Endodermal cell (in vitro differentiated cells): ENCODE results near the gene GSAP. TPM values are rescaled to one million over a fixed set of nuclear protein-coding genes. Genes with fewer than 3 reads are reported as not detected.

ENCODE experiments used
- DNase-seq: peaks from one replicate; pipeline ENCODE4 v3.0.0-alpha.2; 2017
- H3K27ac ChIP-seq: 2 replicates; pipeline ENCODE4 v1.5.1; 2013; ENCODE audit warnings: mild to moderate bottlenecking, low read depth, low read length, moderate library complexity
- H3K27me3 ChIP-seq: 2 replicates; pipeline ENCODE4 v1.6.1; 2013; ENCODE audit warnings: mild to moderate bottlenecking, low read length, moderate library complexity; ENCODE audit not compliant: insufficient read depth, control insufficient read depth, poor library complexity, severe bottlenecking
- H3K36me3 ChIP-seq: 2 replicates; pipeline ENCODE4 v1.7.0; 2013; ENCODE audit warnings: mild to moderate bottlenecking, low read length, moderate library complexity; ENCODE audit not compliant: control insufficient read depth, insufficient read depth
- H3K4me1 ChIP-seq: one replicate; pipeline ENCODE4 v1.7.0; 2013; ENCODE audit warnings: low read length; ENCODE audit not compliant: control insufficient read depth, insufficient read depth
- H3K4me3 ChIP-seq: 2 replicates; pipeline ENCODE4 v1.5.1; 2013; ENCODE audit warnings: mild to moderate bottlenecking, low read length, moderate library complexity
- H3K9ac ChIP-seq: 2 replicates; pipeline ENCODE4 v1.6.1; 2013; ENCODE audit warnings: mild to moderate bottlenecking, low read length, moderate library complexity; ENCODE audit not compliant: poor library complexity, severe bottlenecking; ENCODE audit errors: extremely low read depth
- H3K9me3 ChIP-seq: 2 replicates; pipeline ENCODE4 v1.6.1; 2013; ENCODE audit warnings: mild to moderate bottlenecking, low read length, moderate library complexity; ENCODE audit not compliant: control insufficient read depth
- H3K27ac Mint-ChIP-seq: 2 replicates; pipeline ENCODE4 v1.8.0; 2020; ENCODE audit warnings: mixed read lengths
- H3K27me3 Mint-ChIP-seq: 2 replicates; pipeline ENCODE4 v1.8.0; 2021; ENCODE audit warnings: mild to moderate bottlenecking, mixed read lengths; ENCODE audit not compliant: insufficient read depth
- H3K36me3 Mint-ChIP-seq: 2 replicates; pipeline ENCODE4 v1.8.0; 2020; ENCODE audit warnings: low read depth, mixed read lengths
- H3K4me1 Mint-ChIP-seq: 2 replicates; pipeline ENCODE4 v1.8.0; 2020; ENCODE audit warnings: mixed read lengths
- H3K4me3 Mint-ChIP-seq: 2 replicates; pipeline ENCODE4 v1.8.0; 2020; ENCODE audit warnings: mild to moderate bottlenecking, moderate library complexity, mixed read lengths
- H3K9me3 Mint-ChIP-seq: 2 replicates; pipeline ENCODE4 v1.8.0; 2020; ENCODE audit warnings: mild to moderate bottlenecking, mixed read lengths
- WGBS, 2 experiments: methylation state at CpG; one replicate each; pipeline versions ENCODE4 v1.1.5 to v1.1.7; 2013; ENCODE audit warnings: missing lambda C conversion rate in 2 of 2, mixed read lengths in 1 of 2; ENCODE audit not compliant: insufficient coverage in 1 of 2, insufficient read length in 1 of 2; 5-methylcytosine and 5-hydroxymethylcytosine counted together
- total RNA-seq, 2 donors: library from RNA; stranded (reverse); fragmentation: NEBNext Ultra II Directional in 1 of 2; extraction: Animal tissue kit (Norgen Biotek cat#: 25700) in 1 of 2; gene quantifications; 2 replicates in 1 of 2; 3 replicates in 1 of 2; pipeline ENCODE4 v1.2.1, GENCODE V29; 2021
- TF ChIP-seq, protein P1 (sequence below): fragments of 200-600 bp; sonication (generic); conservative IDR thresholded peaks from 2 replicates; pipeline ENCODE4 v1.5.0; 2021; ENCODE audit warnings: antibody characterized with exemption, mild to moderate bottlenecking

Gene GSAP
- total RNA-seq, 2 donors from 2014 or later, result 0.82 to 0.90 TPM

DNA sequence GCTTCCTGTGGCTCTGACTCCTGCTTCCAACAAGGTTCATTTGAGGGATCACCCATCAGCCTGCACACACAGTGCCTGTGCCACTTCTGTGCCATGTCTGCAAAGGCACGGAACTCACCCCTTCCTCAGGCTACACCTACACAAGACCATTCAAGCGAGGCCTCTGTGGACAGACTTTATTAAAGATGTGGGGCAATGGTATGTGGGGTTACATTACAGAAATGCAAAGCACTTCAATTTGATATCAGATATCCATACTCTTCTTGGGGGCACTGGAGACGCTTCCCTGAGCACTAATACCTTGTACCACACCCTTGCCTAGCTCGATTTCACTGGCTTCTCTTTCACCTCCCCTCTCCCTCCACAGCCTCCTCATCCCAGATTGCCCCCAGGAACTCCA, 132.1 kb downstream of the GSAP start:
- no peak overlapping the region for H3K4me3 Mint-ChIP-seq
- Histone ChIP-seq H3K36me3 (no peaks in the 10 kb centered on the region), H3K27ac (no peak overlapping the region), H3K9me3 (no peaks in the 10 kb centered on the region), H3K9ac (no peak overlapping the region), H3K27me3 (no peaks in the 10 kb centered on the region), H3K4me3 (no peak overlapping the region), H3K4me1 (no peaks in the 10 kb centered on the region)
- 87 to 93% methylated on average over 2 to 4 of the region's 4 CpGs for WGBS, 2 experiments
- H3K27ac Mint-ChIP-seq, result no peak overlapping the region
- no peaks in the 10 kb centered on the region for H3K27me3 Mint-ChIP-seq
- H3K4me1 Mint-ChIP-seq, result no peaks in the 10 kb centered on the region
- H3K9me3 Mint-ChIP-seq, result peaks cover 5% of the 10 kb centered on the region
- H3K36me3 Mint-ChIP-seq, result no peaks in the 10 kb centered on the region
- DNase-seq, result no peak
- TF ChIP-seq, protein P1, sequence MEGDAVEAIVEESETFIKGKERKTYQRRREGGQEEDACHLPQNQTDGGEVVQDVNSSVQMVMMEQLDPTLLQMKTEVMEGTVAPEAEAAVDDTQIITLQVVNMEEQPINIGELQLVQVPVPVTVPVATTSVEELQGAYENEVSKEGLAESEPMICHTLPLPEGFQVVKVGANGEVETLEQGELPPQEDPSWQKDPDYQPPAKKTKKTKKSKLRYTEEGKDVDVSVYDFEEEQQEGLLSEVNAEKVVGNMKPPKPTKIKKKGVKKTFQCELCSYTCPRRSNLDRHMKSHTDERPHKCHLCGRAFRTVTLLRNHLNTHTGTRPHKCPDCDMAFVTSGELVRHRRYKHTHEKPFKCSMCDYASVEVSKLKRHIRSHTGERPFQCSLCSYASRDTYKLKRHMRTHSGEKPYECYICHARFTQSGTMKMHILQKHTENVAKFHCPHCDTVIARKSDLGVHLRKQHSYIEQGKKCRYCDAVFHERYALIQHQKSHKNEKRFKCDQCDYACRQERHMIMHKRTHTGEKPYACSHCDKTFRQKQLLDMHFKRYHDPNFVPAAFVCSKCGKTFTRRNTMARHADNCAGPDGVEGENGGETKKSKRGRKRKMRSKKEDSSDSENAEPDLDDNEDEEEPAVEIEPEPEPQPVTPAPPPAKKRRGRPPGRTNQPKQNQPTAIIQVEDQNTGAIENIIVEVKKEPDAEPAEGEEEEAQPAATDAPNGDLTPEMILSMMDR, result no peak

DNA sequence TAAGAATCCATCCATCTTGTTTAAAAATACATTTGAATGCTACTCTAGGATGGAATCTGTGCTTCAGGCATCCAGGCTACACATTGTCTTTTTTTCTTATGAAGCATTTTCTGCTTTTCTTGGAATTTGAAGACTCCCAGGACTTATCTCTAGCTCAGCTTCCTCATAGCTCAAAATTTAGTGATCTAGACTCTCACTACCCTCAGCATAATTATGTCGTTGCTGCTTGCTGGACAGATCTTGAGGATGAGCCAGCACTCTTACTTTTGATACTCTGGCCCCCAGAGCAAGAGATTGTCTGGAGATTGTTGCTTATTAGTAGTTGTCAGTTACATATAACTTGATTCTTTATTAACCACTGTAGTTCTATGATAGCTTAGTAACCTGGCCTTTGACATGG, 133.3 kb downstream of the GSAP start:
- WGBS, 2 experiments, result 91% methylated on average over 1 of the region's 1 CpG; no CpG with 5 or more reads in 1 of the 2 experiments
- TF ChIP-seq, protein P1, result no peak
- Histone ChIP-seq H3K4me1 (no peaks in the 10 kb centered on the region), H3K27ac (no peak overlapping the region), H3K27me3 (no peaks in the 10 kb centered on the region), H3K9ac (no peak overlapping the region), H3K9me3 (no peaks in the 10 kb centered on the region), H3K36me3 (no peaks in the 10 kb centered on the region), H3K4me3 (no peak overlapping the region)
- Mint-ChIP-seq H3K27ac (no peak overlapping the region), H3K4me1 (no peaks in the 10 kb centered on the region), H3K9me3 (peaks cover 2% of the 10 kb centered on the region), H3K36me3 (no peaks in the 10 kb centered on the region), H3K4me3 (no peak overlapping the region), H3K27me3 (no peaks in the 10 kb centered on the region)
- DNase-seq, result no peak

DNA sequence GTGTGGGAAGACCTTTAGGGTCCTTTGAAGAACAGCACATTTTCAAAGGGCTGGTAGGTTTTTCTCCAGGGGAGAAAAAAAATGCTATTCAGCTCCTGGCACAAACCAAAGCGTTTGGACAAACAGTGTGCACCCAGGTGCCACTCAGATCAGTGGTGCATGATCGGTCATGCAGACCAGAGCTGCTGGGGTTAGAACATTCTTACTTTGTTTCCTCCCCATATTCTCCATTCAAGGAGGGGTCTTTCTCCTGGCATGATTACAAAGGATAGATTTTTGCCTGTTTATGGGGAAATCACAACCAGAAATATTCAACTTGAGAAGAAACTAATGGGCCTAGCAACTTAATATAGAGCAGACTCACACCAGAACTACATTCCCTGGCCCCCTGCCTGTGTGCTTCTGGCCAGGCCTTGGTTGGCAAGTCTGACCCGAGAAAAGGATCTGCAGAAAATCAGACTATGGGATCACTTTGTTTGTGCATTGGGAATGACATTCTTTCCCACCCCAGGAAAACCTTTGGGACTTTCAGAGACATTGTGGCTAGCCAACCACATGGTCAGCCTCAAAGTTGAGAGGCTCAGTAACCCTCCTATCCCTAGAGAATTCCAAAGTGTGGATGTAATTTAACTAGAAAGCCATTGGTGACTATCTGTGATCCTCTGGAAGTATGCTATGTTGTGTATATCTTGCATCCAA, 134.2 kb downstream of the GSAP start:
- no peak overlapping the region for H3K27ac Mint-ChIP-seq
- H3K36me3 ChIP-seq, result no peaks in the 10 kb centered on the region
- no peaks in the 10 kb centered on the region for H3K36me3 Mint-ChIP-seq
- 86 to 88% methylated on average over 2 to 3 of the region's 3 CpGs for WGBS, 2 experiments
- H3K27me3 ChIP-seq, result no peaks in the 10 kb centered on the region
- no peaks in the 10 kb centered on the region for H3K27me3 Mint-ChIP-seq
- TF ChIP-seq, protein P1, result no peak
- no peak overlapping the region for H3K4me3 Mint-ChIP-seq
- DNase-seq, result no peak
- no peaks in the 10 kb centered on the region for H3K4me1 ChIP-seq
- no peaks in the 10 kb centered on the region for H3K9me3 ChIP-seq
- H3K9me3 Mint-ChIP-seq, result peaks cover 2% of the 10 kb centered on the region
- no peak overlapping the region for H3K9ac ChIP-seq
- H3K27ac ChIP-seq, result no peak overlapping the region
- H3K4me3 ChIP-seq, result no peak overlapping the region
- no peaks in the 10 kb centered on the region for H3K4me1 Mint-ChIP-seq
